ENCODE data around the gene SERPINA4.

The SERPINA4 gene

GRCh38 chr14:94615823-94616570 lies 54.8 kb downstream of the SERPINA4 start:
- DNase-seq (ENCODE audit: low spot score): no peak

GRCh38 chr14:94617366-94617941 lies 56.2 kb downstream of the SERPINA4 start:
- no peak for DNase-seq (ENCODE audit: low spot score)

- no peak for DNase-seq (ENCODE audit: low spot score)
These were observed 57.0 kb downstream of the SERPINA4 start for GRCh38 chr14:94617988-94618822.

- DNase-seq (ENCODE audit: low spot score): no peak
These were observed 58.1 kb downstream of the SERPINA4 start for GRCh38 chr14:94619297-94619696.

Measured in LoVo (cell line).